Activated CD8-positive, alpha-beta memory T cell treated with anti-CD3 and anti-CD28 coated beads, Interleukin-2, amount 50 U/mL, for 4 hours (primary cell): ENCODE results near the gene KIF11.
"Not testable (repeated sequence)": the region's sequence is repeated elsewhere in the genome, so short reads cannot be mapped to it uniquely, and the experiment has no call there.

Experiments
- DNase-seq: peaks from one replicate; pipeline ENCODE4 v3.0.0-alpha.2; 2020

KIF11 gene

DNA sequence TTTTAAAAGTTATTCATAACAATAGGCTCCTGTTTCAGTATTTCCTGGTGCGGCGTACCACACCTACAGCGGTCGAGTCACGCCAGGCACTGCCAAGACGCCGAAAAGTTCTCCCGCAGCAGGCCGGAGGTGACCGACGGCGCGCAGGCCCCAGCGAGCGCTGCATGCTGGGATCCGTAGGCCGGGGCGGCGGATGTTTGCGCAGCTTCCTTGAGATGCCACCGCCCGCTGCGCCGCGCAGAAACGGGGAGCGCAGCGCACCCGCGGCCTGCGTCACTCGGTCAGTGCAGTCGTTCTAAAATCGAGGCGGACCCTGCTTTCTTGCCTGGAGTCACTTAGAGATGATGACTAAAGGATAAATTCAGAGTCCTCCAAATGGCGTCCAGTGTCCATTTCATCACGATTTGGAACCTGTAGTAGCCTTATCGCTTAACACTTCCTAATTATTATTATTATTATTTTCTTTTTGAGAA, 1.3 kb upstream of the KIF11 start:
- peak; percentile 86 for DNase-seq

DNA sequence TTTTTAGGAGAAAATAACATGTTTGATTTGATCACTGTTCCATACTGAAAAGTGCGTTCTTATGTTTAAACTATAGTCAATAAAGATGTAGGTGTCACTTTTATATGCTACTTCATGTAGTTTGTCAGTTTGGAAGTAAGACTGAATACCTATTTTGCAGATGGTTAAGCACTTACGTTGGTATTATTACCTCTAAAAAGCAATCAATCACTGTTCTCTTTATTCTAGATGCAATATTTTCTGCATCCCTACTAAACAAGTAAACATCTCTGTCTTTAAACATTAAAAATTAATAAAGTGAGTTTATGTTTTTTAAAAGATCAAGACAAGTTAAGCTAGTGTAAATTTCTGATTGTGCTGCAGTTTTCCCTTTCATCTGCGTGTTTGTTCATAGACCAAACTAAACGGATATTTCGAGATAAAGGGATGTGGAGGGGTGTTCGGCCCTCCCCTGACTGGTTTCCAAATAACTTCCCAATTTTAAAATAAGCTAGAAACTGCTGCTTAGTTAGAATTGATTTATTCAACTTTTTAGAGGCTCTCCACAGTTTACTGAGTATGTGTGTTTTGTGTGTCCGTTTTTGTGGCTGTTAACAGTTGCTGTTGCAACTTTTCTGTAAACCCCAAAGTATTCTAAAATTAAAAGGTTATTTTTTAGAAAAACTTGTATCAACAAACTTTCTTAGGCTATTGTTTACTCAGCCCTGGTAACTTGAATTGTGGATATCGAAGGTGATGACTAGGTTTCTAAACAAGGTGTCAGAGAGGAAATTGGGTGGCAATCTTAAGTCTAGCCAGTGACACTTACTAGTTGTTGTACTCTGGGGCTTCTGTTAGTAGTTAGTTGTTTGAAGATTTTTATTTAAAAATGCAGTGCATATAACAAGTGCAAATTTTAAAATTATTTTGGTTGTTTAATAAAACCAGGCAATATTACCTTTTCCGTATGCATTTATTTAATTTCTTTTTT, 974 bp downstream of the KIF11 start:
- DNase-seq: no peak

DNA sequence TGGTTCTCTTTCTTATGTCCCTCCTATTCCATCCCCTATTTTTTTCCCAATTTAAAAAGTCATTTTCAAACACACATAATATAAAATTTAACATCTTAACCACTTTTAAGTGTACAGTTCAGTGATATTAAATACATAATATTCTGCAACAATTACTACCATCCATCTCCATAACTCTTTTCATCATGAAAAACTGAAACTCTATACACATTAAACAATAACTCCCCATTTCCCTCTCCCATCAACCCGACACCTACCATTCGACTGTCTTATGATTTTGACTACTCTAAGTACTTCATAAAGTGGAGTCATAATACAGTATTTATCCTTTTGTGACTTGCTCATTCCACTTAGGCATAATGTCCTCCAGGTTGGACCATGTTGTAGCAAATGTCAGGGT, 2.6 kb downstream of the KIF11 start:
- DNase-seq: no peak

DNA sequence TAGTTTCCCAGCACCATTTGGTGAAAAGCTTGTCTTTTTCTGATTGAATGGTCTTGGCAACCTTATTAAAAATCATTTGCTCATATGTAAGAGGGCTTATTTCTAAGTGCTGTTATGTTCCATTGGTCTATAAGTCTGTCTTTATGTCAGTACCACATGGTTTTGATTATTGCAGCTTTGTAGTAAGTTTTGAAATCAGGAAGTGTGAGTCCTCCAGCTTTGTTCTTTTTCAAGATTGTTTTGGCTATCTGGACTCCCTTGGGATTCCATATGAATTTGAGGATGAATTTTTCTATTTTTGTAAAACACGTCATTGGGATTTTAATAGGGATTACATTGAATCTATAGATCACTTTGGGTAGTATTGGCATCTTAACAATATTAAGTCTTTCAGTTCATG, 5.4 kb downstream of the KIF11 start:
- DNase-seq: no peak

DNA sequence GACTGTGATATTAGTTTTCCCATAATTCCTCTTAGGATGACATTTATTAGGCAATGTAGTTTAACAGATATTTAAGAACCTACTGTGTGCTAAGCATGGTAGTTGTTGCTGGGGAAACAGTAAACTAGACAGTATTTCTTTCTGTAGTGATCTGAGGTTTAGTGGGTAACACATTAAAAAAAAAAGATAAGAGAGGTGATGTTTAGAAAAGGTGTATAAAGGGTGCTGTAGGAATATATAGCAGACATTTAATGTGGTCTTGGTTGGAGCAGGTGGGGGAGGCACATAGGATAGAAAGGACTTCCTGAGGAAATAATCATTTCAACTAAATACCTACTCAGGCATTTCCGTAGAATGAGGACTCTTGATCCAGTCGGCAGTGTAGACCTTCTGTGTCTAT, 11.9 kb downstream of the KIF11 start:
- no peak for DNase-seq

DNA sequence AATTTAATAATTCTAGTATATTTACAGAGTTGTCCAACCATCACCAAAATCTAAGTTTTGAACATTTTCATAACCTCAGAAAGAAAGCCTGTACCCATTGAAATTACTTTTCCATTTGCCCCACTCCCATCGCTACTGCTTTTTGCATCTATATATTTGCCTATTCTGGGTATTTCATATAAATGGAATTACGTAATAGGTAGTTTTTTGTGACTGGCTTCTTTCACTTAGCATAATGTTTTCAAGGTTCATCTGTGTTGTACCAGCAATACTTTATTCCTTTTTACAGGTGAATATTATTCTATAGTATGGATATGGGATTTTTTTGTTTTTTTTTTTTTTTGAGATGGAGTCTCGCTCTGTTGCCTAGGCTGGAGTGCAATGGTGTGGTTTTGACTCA, 22.6 kb downstream of the KIF11 start:
- DNase-seq: no peak

DNA sequence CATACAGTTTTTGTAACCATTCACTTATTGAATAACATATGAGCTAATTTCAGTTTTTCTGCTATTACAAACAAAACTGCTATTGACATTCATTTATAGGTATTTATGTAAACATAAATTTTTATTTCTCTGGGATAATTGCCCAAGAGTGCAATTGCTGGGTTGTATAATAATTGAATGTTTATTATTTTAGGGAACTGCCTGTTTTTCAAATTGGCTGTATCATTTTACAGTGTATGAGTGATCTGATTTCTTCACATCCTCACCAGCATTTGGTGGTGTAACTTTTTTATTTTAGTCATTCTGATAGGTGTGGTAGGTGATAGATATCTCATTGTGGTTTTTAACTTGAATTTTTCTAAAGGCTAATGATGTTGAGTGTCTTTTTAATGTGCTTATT, 26.4 kb downstream of the KIF11 start:
- DNase-seq: no peak

DNA sequence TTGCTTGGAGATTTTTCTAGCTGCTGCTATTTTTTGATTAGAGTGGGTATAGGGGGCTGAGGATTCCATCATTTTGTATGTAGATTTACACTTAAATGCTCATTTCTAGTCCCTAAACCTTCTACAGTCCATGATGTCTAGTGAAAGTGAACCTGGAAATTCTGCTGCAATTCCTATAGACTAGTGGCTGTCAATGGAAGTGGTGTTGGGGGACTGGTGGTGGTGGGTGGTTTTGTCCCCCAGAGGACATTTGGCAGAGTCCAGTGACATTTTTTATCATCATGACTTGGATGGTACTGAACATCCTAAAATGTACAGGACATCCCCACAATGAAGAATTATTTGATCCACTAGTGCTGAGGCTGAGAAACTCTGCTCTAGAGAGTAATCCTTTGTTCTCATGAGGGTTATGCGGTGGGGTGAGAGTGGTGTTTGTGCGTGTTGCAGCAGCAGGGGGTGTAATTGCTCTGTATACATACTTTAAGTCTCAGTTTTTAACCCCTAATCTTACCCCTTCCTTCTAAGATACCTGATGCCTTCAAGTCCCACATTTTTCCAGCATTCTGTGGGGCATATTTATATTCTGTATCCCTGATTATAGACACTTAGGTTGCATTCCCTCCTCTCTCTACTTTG, 35.0 kb downstream of the KIF11 start:
- DNase-seq: no peak

- no peak for DNase-seq
These were observed 37.0 kb downstream of the KIF11 start for GRCh38 chr10:92629945-92630344.

- no peak for DNase-seq
These were observed 45.1 kb downstream of the KIF11 start for GRCh38 chr10:92638037-92638436.

DNA sequence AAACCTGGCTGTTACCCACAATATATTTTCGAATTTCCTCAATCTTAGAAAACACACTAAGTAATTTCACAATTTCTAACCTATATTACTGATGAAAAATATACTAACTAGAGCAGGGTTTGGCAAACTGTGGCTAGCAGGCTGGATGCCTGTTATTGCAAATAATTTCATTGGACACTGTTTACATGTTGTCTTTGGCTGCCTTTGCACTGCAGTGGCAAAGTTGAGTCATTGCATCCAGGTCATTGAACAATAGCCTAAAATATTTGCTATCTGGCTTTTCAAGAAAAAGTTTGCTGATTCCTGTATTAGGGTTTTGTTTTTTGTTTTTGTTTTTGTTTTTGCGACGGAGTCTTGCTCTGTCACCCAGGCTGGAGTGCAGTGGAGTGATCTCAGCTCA, 47.2 kb downstream of the KIF11 start:
- no peak for DNase-seq

GRCh38 chr10:92641492-92641891, 48.6 kb downstream of the KIF11 start:
- no peak for DNase-seq

DNA sequence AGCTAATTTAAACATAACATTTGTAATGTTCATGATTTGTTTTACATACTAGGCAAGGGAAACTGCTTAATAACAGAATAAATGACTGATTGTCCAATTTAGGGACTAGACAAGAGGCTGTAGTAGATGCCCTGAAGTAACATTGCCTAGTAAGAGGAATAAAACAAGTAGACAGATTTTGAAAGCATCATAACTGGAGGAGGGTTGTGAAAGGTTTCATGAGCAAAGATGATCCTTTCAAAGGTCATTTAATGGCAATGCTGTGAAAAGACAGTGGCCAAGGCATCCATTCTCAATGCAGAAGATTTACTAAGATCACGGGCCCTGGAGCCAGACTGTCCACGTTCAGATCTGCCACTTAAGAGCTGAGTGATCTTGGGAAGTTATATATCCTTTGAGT, 52.0 kb downstream of the KIF11 start:
- DNase-seq: no peak

DNA sequence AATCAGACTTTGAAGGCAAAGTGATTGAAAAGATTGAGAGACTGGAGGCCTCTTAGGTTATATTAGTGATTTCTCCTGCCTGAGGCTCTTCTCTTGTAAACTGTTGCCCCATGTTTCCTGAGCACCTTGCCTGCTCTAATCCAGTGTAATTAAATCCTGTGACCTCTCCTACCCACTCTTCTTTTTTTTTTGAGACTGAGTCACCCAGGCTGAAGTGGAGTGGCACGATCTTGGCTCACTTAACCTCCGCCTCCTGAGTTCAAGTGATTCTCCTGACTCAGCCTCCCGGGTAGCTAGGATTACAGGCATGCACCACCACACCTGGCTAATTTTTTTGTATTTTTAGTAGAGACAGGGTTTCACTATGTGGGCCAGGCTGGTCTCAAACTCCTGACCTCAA, 57.9 kb downstream of the KIF11 start:
- DNase-seq: not testable (repeated sequence)

GRCh38 chr10:92655426-92655825, 62.5 kb downstream of the KIF11 start:
- no peak for DNase-seq

DNA sequence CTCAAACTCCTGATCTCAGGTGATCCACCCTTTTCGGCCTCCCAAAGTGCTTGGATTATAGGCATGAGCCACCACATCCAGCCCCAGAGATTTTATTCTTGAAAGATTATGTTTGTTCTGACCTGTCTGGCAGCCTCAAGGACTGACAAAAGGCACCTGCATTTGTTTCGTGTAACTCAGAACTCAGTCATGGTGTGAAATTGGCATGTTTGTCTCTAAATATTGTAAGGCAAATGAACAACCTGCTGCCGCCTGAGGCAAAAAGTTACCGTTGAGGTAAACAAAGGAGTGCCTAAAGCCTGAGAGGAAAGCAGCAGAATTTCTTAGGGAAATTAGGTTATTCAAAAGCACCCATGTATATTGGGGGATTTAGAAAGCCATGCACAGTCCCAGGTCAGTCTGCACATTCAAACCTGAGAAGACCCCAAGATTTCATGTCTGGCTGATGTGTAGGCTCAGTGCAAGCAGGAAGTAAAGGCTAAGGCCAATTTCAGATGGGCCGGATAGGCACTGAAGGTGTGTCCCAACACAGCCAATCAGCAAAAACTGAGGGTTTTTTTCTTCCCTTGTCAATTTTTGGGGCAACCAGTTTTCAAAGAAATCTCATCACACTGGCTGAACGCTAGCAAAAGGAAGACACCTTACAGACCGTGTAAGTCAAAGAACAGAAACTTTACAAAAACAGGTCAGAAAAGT, 63.5 kb downstream of the KIF11 start:
- DNase-seq: no peak

DNA sequence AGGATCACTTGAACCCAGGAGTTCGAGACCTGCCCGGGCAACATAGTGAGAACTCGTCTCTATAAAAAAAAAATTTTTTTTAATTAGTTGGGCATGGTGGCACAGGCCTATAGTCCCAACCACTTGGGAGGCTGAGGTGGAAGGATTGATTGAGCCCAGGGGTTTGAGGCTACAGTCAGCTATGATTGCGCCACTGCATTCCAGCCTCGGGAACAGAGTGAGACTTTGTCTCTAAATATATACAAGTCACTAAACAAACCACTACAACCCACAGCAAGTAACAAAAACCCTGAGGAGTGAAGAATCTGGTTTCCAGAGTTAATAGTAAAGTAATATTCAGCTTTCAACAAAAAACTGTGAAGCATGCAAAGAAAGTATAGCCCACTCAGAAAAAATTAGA, 64.1 kb downstream of the KIF11 start:
- DNase-seq: no peak

DNA sequence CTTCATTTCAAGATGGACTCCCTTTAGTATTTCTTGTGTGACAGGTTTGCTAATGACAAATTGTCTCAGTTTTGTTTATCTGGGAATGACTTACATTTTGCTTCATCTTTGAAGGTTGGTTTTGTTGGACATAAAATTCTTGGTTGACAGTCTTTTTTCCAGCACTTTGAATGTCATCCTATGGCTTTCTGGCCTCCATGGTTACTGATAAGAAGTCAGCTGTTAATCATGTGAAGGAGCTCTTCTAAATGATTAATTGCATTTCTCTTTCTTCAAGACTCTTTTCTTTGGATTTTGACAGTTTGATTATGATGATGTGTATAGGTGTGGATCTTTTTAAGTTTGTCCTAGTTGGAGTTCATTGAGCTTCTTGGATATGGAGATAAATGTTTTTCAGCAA, 69.9 kb downstream of the KIF11 start:
- DNase-seq: no peak

DNA sequence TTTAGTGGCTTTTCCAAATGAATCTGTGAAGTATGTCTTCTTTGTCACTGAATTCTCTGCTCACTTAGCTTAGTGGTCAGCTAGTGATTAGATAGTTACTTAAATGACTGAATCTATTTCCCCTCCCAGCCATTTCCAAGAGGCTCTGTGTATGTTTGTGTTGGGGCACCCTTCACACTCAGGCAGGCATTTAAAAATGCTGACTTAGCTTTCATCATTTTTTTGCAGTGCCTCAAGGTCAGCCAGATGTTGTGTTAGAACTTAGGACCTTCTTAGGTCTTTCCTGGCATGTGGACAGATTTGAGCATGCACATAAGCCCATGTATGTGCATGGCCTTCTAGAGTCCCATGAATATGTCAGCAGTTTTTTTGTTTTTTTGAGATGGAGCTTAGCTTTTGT, 71.4 kb downstream of the KIF11 start:
- DNase-seq: no peak

- DNase-seq: no peak
These were observed 74.1 kb downstream of the KIF11 start for GRCh38 chr10:92667078-92667477.

DNA sequence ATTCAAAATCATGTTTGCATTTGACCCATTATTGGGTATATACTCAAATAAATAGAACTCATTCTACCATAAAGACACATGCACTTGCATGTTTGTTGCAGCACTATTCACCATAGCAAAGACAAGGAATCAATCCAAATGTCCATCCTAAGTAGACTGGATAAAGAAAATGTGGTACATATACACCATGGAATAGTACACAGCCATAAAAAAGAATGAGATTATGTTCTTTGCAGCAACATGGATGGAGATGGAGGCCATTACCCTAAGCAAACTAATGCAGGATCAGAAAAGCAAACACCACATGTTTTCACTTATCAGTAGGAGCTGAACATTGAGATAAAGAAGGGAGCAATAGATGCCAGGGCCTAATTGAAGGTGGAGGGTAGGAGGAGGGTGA, 84.8 kb downstream of the KIF11 start:
- DNase-seq: no peak

DNA sequence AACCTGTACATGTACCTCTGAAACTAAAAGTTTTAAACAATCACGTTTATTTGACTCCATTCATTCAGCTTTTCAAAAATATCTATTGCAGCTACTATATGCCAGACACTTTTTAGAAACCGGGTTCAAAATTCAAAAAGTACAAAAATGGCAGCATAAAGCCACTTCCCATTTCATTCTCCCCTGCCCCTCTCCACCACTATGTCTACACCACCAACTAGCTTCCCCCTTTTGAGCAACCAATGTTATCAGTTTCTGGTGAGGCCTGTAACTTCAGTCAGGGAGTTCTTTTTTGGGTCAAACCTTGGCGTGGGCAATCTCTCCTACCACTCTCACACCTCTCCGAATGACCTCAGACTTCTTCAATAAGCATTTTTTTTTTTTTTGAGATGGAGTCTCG, 85.3 kb downstream of the KIF11 start:
- no peak for DNase-seq

GRCh38 chr10:92681306-92681834, 88.4 kb downstream of the KIF11 start:
- no peak for DNase-seq

DNA sequence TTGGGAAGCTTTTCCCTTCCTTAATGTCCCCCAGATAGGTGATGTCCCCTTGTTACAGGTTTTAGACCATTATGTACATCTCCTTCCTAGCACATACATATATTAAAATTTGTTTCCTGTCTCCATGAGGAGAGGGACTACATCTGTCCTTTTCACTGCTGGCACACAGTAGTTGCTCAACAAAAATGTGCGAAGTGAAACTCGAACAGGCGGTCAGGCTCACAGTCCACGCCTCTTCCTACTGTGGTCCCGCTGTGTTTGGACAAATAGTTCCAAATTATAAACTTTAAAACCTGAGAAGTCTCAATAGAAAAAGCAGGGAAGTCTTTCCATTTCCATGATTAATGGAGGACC, 95.6 kb downstream of the KIF11 start:
- no peak for DNase-seq
